Esophagus muscularis mucosa (tissue), 3 donors: ENCODE measurements around the gene STK33.

ENCODE experiments used
- EP300 ChIP-seq: sonication (generic); formaldehyde crosslinking; IDR thresholded peaks from one replicate; pipeline ENCODE4 v1.6.1; 2017; ENCODE audit warnings: antibody characterized with exemption
- TF ChIP-seq, protein P1 (sequence below), 3 experiments: fragments of 200-600 bp in 2 of 3; fragments of 450-650 bp in 1 of 3; sonication (generic) in 2 of 3; IDR thresholded peaks; one replicate each; pipeline ENCODE4 v1.5.1; 2017 to 2019; ENCODE audit warnings: antibody characterized with exemption in 3 of 3, mild to moderate bottlenecking in 2 of 3, moderate library complexity in 1 of 3

DNA sequence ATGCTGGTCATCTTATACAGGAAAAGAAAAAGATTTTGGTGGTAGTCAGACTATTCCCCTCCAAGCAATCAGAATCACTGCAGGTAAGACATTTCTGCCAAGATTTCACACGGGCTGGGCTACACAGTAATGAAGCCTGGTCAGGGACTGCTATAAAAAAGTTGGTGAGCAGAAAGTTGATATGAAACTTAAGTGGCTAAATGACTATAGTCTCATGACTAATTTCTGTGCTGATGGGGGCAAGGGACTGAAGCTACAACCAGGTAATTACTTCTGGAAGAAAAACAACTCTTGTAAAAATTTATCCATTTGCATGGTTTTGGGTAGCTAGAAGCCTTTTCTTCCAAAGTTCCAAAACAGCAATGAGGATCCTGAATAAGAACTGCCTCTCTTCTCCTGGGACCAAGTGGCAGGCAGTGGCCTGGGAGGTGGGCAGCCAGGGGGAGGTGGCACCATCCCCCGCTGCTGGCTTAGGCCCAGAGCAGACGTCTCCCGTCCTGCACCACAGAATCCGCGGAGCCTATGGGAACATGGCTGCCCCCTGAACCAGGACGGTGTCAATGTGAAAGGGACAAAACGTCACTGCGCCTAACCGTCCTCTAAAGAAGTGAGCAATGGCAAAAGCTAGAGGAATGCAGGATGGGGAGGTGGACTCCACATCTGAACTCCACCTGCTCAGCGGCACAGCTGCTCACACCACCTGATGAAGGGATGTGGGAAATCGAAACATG lies 207.7 kb downstream of the STK33 start:
- TF ChIP-seq, protein P1, sequence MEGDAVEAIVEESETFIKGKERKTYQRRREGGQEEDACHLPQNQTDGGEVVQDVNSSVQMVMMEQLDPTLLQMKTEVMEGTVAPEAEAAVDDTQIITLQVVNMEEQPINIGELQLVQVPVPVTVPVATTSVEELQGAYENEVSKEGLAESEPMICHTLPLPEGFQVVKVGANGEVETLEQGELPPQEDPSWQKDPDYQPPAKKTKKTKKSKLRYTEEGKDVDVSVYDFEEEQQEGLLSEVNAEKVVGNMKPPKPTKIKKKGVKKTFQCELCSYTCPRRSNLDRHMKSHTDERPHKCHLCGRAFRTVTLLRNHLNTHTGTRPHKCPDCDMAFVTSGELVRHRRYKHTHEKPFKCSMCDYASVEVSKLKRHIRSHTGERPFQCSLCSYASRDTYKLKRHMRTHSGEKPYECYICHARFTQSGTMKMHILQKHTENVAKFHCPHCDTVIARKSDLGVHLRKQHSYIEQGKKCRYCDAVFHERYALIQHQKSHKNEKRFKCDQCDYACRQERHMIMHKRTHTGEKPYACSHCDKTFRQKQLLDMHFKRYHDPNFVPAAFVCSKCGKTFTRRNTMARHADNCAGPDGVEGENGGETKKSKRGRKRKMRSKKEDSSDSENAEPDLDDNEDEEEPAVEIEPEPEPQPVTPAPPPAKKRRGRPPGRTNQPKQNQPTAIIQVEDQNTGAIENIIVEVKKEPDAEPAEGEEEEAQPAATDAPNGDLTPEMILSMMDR (IDR thresholded peaks at IDR 0.05): no peak
- TF ChIP-seq EP300: no peak
